HUES48 (cell line): ENCODE measurements around the gene PLD4.
"Not testable (repeated sequence)": the region's sequence is repeated elsewhere in the genome, so short reads cannot be mapped to it uniquely, and the experiment has no call there.

Experiments used
- H3K27ac ChIP-seq: one replicate; pipeline ENCODE4 v1.7.0; 2013; ENCODE audit warnings: low read depth, low read length, inconsistent platforms
- H3K27me3 ChIP-seq: 2 replicates; pipeline ENCODE4 v1.6.1; 2013; ENCODE audit warnings: mild to moderate bottlenecking, low read length; ENCODE audit not compliant: control insufficient read depth, insufficient read depth
- H3K36me3 ChIP-seq: 2 replicates; pipeline ENCODE4 v1.6.1; 2013; ENCODE audit warnings: low read length; ENCODE audit not compliant: control insufficient read depth, insufficient read depth
- H3K4me1 ChIP-seq: 2 replicates; pipeline ENCODE4 v1.6.1; 2013; ENCODE audit warnings: mild to moderate bottlenecking, low read length; ENCODE audit not compliant: control insufficient read depth, insufficient read depth
- H3K4me3 ChIP-seq: 2 replicates; pipeline ENCODE4 v1.5.1; 2013; ENCODE audit warnings: mild to moderate bottlenecking, low read depth, low read length
- H3K9ac ChIP-seq: 2 replicates; pipeline ENCODE4 v1.6.1; 2013; ENCODE audit warnings: mild to moderate bottlenecking, low read depth, low read length, moderate library complexity
- H3K9me3 ChIP-seq: 2 replicates; pipeline ENCODE4 v1.6.1; 2013; ENCODE audit warnings: low read length; ENCODE audit not compliant: control insufficient read depth, insufficient read depth

PLD4 gene

DNA sequence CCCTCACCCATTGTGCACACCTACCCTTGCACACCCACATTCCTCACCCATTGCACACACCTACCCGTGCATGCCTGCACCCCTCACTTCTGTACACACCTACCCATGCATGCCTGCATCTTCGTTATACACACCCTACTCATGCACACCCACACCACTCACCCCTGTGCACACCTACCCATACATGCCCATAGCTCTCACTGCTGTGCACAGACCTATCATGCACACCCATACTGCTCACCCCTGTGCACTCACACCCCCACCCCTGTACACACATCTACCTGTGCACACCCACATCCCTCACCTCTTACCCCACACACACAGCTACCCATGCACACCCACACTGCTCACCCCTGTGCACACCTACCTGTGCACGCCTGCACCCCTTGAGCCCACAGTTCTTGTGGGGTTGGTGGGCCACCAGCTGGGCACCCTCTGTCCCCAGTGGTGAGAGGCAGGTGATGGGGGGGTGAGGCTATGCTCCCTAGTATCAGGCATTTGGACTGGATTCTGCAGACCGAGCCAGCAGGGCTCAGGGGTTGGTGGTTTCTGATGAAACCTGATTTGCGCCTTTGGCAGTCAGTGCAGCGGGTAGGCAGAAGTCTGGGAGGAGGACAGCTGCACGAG is 44.0 kb upstream of the PLD4 start:
- H3K9me3 ChIP-seq, result no peaks in the 10 kb centered on the region
- H3K4me1 ChIP-seq, result peaks cover 4% of the 10 kb centered on the region; the same call in 1 of the 2 replicates
- H3K36me3 ChIP-seq, result peaks cover 26% of the 10 kb centered on the region
- no peak overlapping the region for H3K27ac ChIP-seq
- H3K9ac ChIP-seq, result no peak overlapping the region
- H3K27me3 ChIP-seq, result no peaks in the 10 kb centered on the region
- no peak overlapping the region for H3K4me3 ChIP-seq

DNA sequence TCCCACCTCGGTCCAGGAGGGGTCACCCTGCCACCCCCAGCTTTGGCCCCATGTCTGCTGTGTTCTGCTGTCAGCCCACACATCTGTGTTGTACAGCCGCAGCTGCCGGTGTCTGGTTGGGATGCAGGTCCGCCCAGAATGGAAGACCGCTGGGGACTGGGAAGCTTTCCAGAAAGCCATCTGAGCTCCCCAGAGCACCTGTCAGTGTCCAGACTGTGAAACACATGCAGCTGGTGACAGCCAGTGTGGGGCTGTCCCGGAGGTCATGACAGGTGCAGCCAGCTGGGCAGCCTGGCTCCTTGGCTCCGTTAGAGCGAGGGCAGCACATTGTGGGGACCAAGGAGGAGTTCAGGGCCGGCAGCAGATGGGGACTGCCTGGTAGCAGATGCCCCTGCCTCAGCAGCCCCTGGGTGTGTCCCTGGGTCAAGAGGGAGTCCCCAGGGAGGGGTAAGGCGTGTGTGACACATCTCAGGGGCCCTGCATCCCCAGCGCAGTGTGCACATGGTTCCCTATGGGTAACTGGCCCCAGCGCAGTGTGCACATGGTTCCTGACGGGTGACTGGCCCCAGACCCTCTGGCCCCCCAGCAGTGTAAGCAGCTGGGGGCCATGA is 43.2 kb upstream of the PLD4 start:
- H3K27ac ChIP-seq, result no peak overlapping the region

DNA sequence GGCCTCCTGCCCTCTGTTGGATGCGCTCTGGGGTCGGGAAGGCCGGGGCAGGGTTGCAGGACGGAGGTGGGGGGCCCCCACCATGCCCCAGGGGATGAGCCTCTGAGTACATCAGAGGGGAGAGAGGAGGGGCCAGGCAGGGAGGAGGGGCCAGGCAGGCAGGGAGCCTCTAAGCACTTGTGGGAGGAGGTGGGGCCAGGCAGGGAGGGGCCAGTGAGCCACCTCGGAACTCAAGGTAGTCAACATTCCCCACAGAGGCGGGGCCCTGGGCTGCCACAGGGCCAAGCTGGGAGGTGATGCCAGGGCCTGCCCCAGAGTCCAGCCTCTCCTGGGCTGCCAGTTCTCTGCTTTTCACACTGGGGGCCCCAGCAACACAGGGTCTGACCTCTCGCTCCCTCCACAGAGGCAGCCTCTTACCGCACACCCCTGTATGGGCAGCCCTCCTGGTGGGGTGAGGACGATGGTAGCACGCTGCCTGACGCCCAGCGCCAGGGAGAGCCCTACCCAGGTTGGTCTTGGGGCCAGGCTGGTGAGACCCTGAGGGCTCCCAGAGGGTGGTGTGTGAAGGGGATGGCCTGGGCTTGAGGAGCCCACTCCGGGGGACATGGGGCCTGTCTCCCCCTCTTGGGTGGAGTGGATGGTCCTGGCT is 42.2 kb upstream of the PLD4 start:
- no peak overlapping the region for H3K27ac ChIP-seq
- no peak overlapping the region for H3K4me3 ChIP-seq
- no peaks in the 10 kb centered on the region for H3K27me3 ChIP-seq
- no peaks in the 10 kb centered on the region for H3K9me3 ChIP-seq
- H3K36me3 ChIP-seq, result peaks cover 39% of the 10 kb centered on the region
- peaks cover 4% of the 10 kb centered on the region; the same call in 1 of the 2 replicates for H3K4me1 ChIP-seq
- H3K9ac ChIP-seq, result no peak overlapping the region

More for the DNA sequence above, 43.2 kb upstream of the PLD4 start:
- no peaks in the 10 kb centered on the region for H3K9me3 ChIP-seq
- H3K9ac ChIP-seq, result no peak overlapping the region
- no peaks in the 10 kb centered on the region for H3K27me3 ChIP-seq
- H3K4me1 ChIP-seq, result peaks cover 4% of the 10 kb centered on the region; the same call in 1 of the 2 replicates
- H3K4me3 ChIP-seq, result no peak overlapping the region
- peaks cover 32% of the 10 kb centered on the region for H3K36me3 ChIP-seq

DNA sequence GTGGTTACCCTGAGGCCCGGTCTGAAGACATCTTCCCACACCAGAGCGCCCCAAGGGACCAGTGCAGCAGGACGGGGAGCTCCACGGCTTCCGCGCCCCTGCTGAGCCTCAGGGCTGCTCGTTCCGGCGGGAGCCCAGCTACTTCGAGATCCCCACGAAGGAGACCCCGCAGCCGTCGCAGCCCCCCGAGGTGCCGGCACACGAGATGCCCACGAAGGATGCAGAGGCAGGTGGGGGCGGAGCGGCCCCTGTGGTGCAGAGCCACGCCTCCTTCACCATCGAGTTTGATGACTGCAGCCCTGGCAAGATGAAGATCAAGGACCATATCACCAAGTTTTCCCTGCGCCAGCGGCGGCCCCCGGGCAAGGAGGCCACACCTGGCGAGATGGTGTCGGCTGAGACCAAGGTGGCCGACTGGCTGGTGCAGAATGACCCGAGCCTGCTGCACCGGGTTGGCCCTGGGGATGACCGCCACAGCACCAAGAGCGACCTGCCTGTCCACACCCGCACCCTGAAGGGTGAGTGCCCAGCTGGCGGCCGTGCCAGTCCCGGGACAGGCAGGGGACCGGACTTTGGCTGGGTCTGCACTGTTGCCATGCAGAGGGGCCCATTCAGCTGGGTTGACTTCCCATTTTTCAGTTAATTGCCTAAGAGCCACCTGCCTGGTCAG is 41.6 kb upstream of the PLD4 start:
- Histone ChIP-seq H3K4me1 (peaks cover 4% of the 10 kb centered on the region; the same call in 1 of the 2 replicates), H3K4me3 (no peak overlapping the region), H3K9me3 (no peaks in the 10 kb centered on the region), H3K27ac (no peak overlapping the region), H3K27me3 (no peaks in the 10 kb centered on the region), H3K9ac (no peak overlapping the region), H3K36me3 (peaks cover 42% of the 10 kb centered on the region)

DNA sequence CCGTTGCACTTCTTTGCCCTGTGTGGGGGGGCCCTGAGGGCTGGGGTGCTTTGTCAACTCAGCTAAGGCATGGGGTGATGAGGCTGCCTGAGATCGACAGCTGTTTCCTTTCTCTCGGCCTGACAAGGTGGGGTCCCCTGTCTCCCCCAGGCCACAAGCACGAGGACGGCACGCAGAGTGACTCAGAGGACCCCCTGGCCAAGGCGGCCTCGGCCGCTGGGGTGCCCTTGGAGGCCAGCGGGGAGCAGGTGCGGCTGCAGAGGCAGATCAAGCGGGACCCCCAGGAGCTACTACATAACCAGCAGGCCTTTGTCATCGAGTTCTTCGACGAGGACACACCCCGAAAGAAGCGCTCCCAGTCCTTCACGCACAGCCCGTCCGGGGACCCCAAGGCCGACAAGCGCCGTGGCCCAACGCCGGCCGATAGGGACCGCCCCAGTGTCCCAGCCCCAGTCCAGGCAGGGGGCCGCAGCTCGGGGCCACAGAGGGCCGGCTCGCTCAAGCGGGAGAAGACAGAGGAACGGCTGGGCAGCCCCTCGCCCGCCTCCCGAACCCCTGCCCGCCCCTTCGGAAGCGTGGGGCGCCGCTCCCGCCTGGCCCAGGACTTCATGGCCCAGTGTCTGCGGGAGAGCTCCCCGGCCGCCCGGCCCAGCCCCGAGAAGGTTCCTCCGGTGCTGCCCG is 40.9 kb upstream of the PLD4 start:
- no peaks in the 10 kb centered on the region for H3K27me3 ChIP-seq
- peaks cover 4% of the 10 kb centered on the region; the same call in 1 of the 2 replicates for H3K4me1 ChIP-seq
- H3K9ac ChIP-seq, result no peak overlapping the region
- H3K4me3 ChIP-seq, result no peak overlapping the region
- H3K9me3 ChIP-seq, result no peaks in the 10 kb centered on the region
- H3K36me3 ChIP-seq, result peaks cover 42% of the 10 kb centered on the region
- no peak overlapping the region for H3K27ac ChIP-seq

DNA sequence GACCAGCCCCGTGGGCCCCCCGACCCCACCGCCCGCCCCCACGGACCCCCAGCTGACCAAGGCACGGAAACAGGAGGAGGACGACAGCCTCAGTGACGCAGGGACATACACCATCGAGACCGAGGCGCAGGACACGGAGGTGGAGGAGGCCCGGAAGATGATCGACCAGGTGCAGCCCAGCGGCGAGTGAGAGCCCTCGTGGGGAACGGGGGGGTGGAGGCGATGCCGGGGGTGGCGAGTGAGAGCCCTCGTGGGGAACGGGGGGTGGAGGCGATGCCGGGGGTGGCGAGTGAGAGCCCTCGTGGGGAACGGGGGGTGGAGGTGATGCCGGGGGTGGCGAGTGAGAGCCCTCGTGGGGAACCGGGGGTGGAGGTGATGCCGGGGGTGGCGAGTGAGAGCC is 40.3 kb upstream of the PLD4 start:
- H3K9ac ChIP-seq, H3K27ac ChIP-seq, H3K27me3 ChIP-seq, H3K4me1 ChIP-seq, H3K4me3 ChIP-seq, H3K9me3 ChIP-seq: not testable (repeated sequence)
- H3K36me3 ChIP-seq, result peaks cover 42% of the 10 kb centered on the region

DNA sequence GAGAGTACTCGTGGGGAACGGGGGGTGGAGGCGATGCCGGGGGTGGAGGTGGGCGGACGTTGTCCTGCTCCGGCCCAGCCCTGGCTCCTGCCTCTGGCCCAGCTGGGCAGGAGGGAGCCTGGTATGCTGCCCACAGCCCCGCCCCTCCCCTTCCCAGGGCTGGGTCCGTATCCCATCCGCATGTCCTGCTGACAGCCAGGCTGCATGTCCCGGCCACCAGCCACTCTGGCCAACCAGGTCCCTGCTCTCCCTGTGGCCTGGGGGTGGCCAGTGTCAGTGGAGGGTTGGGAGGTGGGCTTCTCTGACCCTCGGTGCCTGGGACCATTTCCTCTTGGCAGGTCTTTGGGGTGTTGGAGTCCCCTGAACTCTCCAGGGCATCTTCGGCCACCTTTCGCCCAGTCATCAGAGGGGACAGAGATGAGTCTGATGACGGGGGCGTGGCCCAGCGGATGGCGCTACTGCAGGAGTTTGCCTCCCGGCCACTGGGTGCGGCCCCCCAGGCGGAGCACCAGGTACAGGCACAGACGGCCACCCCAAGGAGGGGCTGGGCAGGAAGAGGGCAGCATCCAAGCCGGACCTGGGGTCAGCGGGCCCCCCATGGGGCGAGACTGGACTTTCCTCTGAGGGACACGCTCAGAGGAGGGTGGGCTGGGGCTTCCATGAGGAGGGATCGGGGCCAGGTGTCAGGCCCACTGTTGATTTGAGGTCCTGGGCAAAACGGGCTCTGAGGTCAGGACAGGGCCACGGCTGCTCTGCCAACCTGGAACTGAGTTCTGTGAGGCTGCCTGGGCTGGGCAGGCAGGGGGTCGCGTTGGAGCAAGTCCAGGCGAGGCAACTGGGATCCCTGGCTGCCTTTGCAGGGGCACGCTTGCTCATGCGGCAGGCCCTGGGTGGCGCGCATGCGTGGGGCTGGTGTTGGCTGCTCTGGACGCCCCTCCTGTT is 39.4 kb upstream of the PLD4 start:
- Histone ChIP-seq H3K4me1 (peaks cover 4% of the 10 kb centered on the region; the same call in 1 of the 2 replicates), H3K9me3 (no peaks in the 10 kb centered on the region), H3K27ac (no peak overlapping the region), H3K27me3 (no peaks in the 10 kb centered on the region), H3K4me3 (no peak overlapping the region), H3K36me3 (peaks cover 37% of the 10 kb centered on the region), H3K9ac (no peak overlapping the region)

DNA sequence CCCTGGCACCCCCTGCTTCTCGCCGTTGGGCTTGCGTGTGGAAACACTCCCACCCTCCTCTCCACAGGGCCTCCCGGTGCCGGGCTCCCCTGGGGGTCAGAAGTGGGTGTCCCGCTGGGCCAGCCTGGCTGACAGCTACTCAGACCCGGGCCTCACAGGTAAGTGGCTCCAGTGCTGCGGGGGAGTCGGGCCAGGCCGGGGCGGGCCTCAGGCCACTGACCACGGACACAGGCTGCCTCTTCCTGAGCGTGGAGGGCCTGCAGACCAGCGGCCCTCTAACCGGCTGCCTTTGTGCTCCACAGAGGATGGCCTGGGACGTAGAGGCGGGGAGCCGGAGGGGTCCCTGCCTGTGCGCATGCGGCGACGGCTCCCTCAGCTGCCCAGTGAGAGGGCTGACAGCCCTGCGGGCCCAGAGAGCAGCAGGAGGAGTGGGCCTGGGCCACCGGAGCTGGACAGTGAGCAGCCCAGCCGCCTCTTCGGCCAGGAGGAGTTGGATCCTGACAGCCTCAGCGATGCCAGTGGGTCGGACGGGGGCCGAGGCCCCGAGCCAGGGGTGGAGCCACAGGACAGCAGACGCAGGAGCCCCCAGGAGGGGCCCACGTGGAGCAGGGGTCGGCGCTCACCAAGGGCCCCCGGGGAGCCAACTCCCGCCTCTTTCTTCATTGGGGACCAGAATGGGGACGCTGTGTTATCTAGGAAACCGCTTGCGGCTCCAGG is 38.5 kb upstream of the PLD4 start:
- Histone ChIP-seq H3K9me3 (no peaks in the 10 kb centered on the region), H3K4me3 (no peak overlapping the region), H3K4me1 (peaks cover 4% of the 10 kb centered on the region; the same call in 1 of the 2 replicates), H3K27ac (no peak overlapping the region), H3K9ac (no peak overlapping the region), H3K27me3 (no peaks in the 10 kb centered on the region), H3K36me3 (peaks cover 30% of the 10 kb centered on the region)

DNA sequence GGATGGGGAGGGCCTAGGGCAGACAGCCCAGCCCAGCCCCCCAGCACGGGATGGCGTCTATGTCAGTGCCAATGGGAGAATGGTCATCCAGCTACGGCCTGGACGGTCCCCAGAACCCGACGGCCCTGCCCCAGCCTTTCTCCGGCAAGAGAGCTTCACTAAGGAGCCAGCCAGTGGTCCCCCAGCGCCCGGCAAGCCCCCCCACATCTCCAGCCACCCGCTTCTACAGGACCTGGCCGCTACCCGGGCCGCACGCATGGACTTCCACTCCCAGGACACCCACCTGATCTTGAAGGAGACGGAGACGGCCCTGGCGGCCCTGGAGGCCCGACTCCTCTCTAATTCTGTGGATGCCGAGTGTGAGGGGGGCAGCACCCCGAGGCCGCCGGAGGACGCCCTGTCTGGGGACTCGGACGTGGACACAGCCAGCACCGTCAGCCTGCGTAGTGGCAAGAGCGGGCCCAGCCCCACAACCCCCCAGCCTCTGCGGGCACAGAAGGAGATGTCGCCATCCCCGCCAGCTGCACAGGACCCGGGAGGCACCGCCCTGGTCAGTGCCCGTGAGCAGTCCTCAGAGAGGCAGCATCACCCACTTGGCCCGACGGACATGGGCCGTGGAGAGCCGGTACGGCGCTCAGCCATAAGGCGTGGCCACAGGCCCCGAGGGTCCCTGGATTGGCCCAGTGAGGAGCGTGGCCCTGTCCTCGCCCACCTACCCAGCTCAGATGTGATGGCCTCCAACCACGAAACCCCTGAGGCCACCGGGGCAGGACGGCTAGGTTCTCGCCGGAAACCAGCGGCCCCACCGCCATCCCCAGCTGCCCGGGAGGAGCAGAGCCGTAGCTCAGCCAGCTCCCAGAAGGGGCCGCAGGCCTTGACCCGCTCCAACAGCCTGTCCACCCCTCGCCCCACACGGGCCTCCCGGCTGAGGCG is 37.7 kb upstream of the PLD4 start:
- Histone ChIP-seq H3K27ac (no peak overlapping the region), H3K9ac (no peak overlapping the region), H3K9me3 (no peaks in the 10 kb centered on the region), H3K4me1 (peaks cover 3% of the 10 kb centered on the region; the same call in 1 of the 2 replicates), H3K27me3 (no peaks in the 10 kb centered on the region), H3K36me3 (peaks cover 30% of the 10 kb centered on the region), H3K4me3 (no peak overlapping the region)
